Motor neuron (in vitro differentiated cells): ENCODE data around the gene COMMD6. TPM values are rescaled to one million over a fixed set of nuclear protein-coding genes. Genes with fewer than 3 reads are reported as not detected.
A peak's percentile ranks its signal among the peaks of the same experiment; 100 is the strongest.
"Not testable (repeated sequence)": the region's sequence is repeated elsewhere in the genome, so short reads cannot be mapped to it uniquely, and the experiment has no call there.

Experiments
- ATAC-seq, 8 experiments: fragments of 200-7000 bp; cut with Tn5 transposase; replicated peaks in 6 of 8; 2 replicates each; pipeline ENCODE4 v1.8.0; 2021; ENCODE audit warnings: mild to moderate bottlenecking in 8 of 8, moderate library complexity in 8 of 8
- H3K27ac ChIP-seq, 2 donors: fragments of 250-450 bp; sonication (Bioruptor Pico); 2 replicates each; pipeline ENCODE4 v1.9.0; 2021; ENCODE audit warnings: antibody characterized with exemption in 2 of 2, mild to moderate bottlenecking in 2 of 2, moderate library complexity in 1 of 2
- H3K4me1 ChIP-seq, 2 donors: fragments of 250-450 bp; sonication (Bioruptor Pico); replicated peaks in 1 of 2; 2 replicates each; pipeline ENCODE4 v1.6.1; 2021; ENCODE audit warnings: antibody characterized with exemption in 2 of 2, mild to moderate bottlenecking in 2 of 2, moderate library complexity in 1 of 2
- H3K4me3 ChIP-seq, 5 donors: fragments of 250-450 bp; sonication (Bioruptor Pico); 2 replicates each; pipeline ENCODE4 v1.9.0; 2021; ENCODE audit warnings: antibody characterized with exemption in 5 of 5, mild to moderate bottlenecking in 5 of 5, moderate library complexity in 4 of 5
- WGBS, 10 experiments: fragments of 450-650 bp; shearing (Covaris generic); methylation state at CpG; one replicate each; pipeline ENCODE4 v1.0.0; 2022; 5-methylcytosine and 5-hydroxymethylcytosine counted together
- in situ Hi-C, 9 experiments: fragments of 400-800 bp; cut with MboI; loops; one replicate each; pipeline ENCODE4 v1.15.0; 2021; ENCODE audit warnings: low sequenced_read_pairs in 9 of 9, low pct_unique_long_range_greater_than_20kb in 2 of 9; ENCODE audit not compliant: unreplicated experiment in 9 of 9
- total RNA-seq, 8 experiments: library from RNA; unstranded; fragments of 300-600 nt; gene quantifications; 2 replicates each; pipeline versions ENCODE4 v1.2.3 to v1.2.4, GENCODE V29; 2022

The COMMD6 gene
- total RNA-seq, 8 experiments from 2014 or later, result 111 to 621 (median 305) TPM

DNA sequence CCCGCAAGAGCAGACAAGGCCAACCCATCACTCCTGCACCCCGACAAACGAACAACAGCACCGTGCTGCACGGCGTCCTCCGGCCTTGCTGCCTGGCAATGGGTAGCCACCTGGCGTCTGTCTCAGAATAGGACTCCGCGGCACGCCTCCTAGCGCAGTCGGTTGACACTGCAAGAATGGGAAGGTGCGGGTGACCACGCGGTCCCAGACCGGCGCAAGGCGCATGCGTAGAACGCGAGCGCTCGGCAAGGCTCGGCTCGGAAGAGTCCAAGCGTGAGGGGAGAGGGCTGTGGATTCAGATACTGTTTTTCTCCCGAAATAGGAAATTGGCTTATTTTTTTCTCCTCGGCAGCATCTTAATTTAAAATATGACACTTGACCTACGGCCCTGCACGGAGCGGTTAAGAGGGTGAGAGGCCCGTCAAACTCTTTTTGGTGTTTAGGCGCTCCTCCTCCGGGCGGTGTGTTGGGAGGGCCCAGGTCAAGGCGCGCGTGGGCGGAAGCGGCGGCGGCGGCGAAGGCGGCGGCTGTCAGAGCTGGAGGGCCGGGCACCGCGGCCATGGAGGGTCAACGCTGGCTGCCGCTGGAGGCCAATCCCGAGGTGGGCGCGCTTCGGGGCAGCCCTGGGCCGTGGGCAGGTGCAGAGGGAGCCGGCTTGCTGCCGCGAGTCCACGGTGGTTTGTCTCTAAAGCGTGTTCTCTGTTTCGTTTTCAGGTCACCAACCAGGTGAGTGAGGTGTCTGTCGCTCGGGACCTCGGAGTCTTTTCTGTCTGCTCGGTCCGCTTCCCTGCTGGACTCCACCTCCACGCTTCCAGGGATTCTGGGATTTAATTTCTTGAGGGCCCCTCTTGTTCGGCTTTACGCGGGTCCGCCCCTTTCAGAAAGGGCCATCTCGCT lies 11.9 kb upstream of the COMMD6 start, which contains the start of gene UCHL3:
TSS of gene UCHL3 (plus strand) at position 530 of the 897 bp plus-strand sequence. CDS start at position 560, 30 bp downstream.
- peak within 1 kb of the TSS; percentile 93 to 98 for H3K27ac ChIP-seq
- peaks cover 6 to 7% of the 10 kb centered on the region in 2 donors for H3K4me1 ChIP-seq
- in situ Hi-C loops, result no loop called here

GRCh38 chr13:75547917-75548316 lies 10.3 kb upstream of the COMMD6 start:
- Histone ChIP-seq H3K27ac (no peak overlapping the region), H3K4me1 (peaks cover 6 to 7% of the 10 kb centered on the region in 2 donors), H3K4me3 (no peak overlapping the region)
- ATAC-seq, result no peak
- 59 to 100% (median 100%) methylated on average over 1 to 3 of the region's 3 CpGs; no CpG with 5 or more reads in 1 of the 10 experiments for WGBS, 10 experiments
- in situ Hi-C loops, result no loop called here

More for the DNA sequence above, 11.9 kb upstream of the COMMD6 start, which contains the start of gene UCHL3:
- H3K4me3 ChIP-seq, result peak within 1 kb of the TSS; percentile 51 to 90 (median 83)
- peak; percentile 91 to 95 (median 94) for ATAC-seq
- 0 to 2% (median 0%) methylated on average over 2 to 33 of the region's 74 CpGs; no CpG with 5 or more reads in 1 of the 10 experiments for WGBS, 10 experiments

DNA sequence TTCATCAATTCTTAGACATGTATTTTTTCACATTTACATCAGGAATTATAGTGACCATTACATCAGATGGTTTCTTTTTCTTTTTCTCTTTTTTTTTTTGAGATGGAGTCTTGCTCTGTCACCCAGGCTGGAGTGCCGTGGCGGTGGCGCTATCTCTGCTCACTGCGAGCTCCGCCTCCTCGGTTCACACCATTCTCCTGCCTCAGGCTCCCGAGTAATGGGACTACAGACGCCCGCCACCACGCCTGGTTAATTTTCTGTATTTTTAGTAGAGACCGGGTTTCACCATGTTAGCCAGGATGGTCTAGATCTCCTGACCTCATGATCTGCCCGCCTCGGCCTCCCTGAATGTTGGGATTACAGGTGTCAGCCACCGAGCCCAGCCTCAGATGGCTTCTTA lies 7.7 kb upstream of the COMMD6 start:
- H3K4me1 ChIP-seq, ATAC-seq, H3K4me3 ChIP-seq, H3K27ac ChIP-seq, in situ Hi-C loops: not testable (repeated sequence)
- 80 to 100% (median 95%) methylated on average over 1 to 7 of the region's 14 CpGs; no CpG with 5 or more reads in 3 of the 10 experiments for WGBS, 10 experiments

DNA sequence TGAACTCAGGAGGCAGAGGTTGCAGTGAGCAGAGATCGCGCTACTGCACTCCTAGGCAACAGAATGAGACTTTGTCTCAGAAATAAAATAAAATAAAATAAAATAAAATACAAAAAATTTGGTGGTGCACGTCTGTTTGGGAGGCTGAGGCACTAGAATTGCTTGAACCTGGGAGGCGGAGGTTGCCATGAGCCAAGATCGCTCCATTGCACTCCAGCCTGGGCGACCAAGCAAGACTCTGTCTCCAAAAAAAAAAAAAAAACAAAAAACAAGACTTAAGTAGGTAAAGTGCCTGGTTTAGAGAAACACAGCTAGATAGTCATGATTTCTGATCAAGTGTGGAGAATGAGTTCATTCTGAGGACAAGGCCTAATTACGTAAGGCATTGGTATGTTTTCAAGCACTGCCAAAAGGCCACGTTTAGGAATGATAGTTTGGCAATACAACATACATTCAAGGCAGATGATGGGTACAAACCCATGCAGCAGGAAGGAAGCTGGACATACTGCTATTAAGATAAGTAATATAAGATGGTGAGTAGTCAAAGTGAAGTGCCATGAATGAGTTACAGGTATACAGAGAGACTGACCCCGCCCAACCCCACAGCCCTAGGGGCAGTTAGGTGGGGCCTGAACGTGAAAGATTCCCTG lies 7.2 kb upstream of the COMMD6 start:
- Histone ChIP-seq H3K27ac (no peak overlapping the region), H3K4me1 (peaks cover 0 to 6% of the 10 kb centered on the region in 2 donors), H3K4me3 (no peak overlapping the region)
- ATAC-seq, result no peak
- whole genome bisulfite sequencing, 10 experiments, result 50 to 100% (median 90%) methylated on average over 2 to 9 of the region's 10 CpGs; no CpG with 5 or more reads in 1 of the 10 experiments
- in situ Hi-C loops, result no loop called here

- Histone ChIP-seq H3K4me1 (no peaks in the 10 kb centered on the region), H3K4me3 (no peak overlapping the region), H3K27ac (no peak overlapping the region)
- in situ Hi-C loops, result no loop called here
- no peak for ATAC-seq
- 83 to 100% (median 94%) methylated on average over 1 of the region's 1 CpG; no CpG with 5 or more reads in 4 of the 10 experiments for WGBS, 10 experiments
Measured at GRCh38 chr13:75541961-75542360, 4.3 kb upstream of the COMMD6 start.

GRCh38 chr13:75541287-75541686 lies 3.6 kb upstream of the COMMD6 start:
- no peak for ATAC-seq
- Histone ChIP-seq H3K4me3 (no peak overlapping the region), H3K27ac (no peak overlapping the region), H3K4me1 (peaks cover 3 to 5% of the 10 kb centered on the region in 2 donors)
- WGBS, 10 experiments, result 60 to 100% (median 80%) methylated on average over 1 to 4 of the region's 4 CpGs; no CpG with 5 or more reads in 2 of the 10 experiments
- in situ Hi-C loops, result no loop called here

DNA sequence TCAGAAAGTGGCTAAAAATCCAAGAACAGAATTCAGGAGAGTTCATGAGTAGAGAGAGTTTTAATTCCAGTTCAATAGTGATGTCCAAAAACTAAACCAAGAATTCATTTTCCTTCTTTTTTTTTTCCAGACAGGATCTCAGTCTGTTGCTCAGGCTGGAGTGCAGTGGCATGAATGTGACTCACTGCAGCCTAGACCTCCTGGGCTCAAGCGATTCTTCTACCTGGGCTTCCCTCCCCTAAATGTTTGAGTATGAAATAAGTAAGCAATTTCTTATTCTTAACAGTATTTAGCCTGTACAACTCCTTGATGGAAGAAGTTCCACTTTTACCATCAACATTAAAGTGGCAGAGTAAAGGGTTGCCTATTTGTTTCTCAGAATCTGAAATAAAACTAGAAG lies 3.8 kb downstream of the COMMD6 start:
- no peak overlapping the region for H3K4me3 ChIP-seq
- WGBS, 10 experiments, result 88 to 100% (median 100%) methylated on average over 1 of the region's 1 CpG; no CpG with 5 or more reads in 4 of the 10 experiments
- no peak for ATAC-seq
- no peak overlapping the region for H3K27ac ChIP-seq
- in situ Hi-C loops, result no loop called here
- peaks cover 6% of the 10 kb centered on the region in 2 donors for H3K4me1 ChIP-seq

DNA sequence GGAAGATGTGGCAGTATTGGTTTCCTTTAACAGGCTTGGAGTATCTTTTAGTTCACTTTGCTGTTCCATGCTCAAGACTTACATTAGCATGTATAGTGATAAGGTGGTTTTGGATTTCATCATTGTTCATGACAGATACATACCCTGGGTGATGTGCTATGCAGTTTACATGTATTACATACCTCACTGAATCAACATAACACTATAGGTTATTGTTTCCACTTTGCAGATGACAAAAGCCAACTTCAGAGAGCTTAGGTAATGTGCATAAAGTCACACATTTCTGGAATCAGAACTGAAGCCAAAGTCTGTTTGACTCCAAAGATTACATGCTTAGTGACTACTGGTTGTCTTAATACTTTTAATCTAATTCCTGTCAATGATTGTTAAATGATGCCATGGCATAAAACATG lies 7.1 kb downstream of the COMMD6 start:
- H3K27ac ChIP-seq, result no peak overlapping the region
- in situ Hi-C loops, result no loop called here

GRCh38 chr13:75521956-75522355 lies 15.7 kb downstream of the COMMD6 start:
- no peaks in the 10 kb centered on the region for H3K4me1 ChIP-seq
- ATAC-seq, result no peak
- in situ Hi-C loops, result no loop called here
- no peak overlapping the region for H3K4me3 ChIP-seq
- 67 to 96% (median 88%) methylated on average over 1 to 3 of the region's 3 CpGs; no CpG with 5 or more reads in 4 of the 10 experiments for WGBS, 10 experiments
- H3K27ac ChIP-seq, result no peak overlapping the region

More for the DNA sequence above, 7.1 kb downstream of the COMMD6 start:
- peak in 2 of 8 experiments; percentile 19 to 35 for ATAC-seq
- Histone ChIP-seq H3K4me1 (no peaks in the 10 kb centered on the region), H3K4me3 (no peak overlapping the region)

GRCh38 chr13:75518439-75519088 lies 19.1 kb downstream of the COMMD6 start:
- in situ Hi-C loops, result no loop called here
- no peak for ATAC-seq
- 80 to 95% methylated on average over 1 to 4 of the region's 30 CpGs; no CpG with 5 or more reads in 8 of the 10 experiments for WGBS, 10 experiments

GRCh38 chr13:75514080-75514995 lies 23.3 kb downstream of the COMMD6 start:
- Histone ChIP-seq H3K27ac (no peak overlapping the region), H3K4me3 (no peak overlapping the region), H3K4me1 (no peaks in the 10 kb centered on the region)
- in situ Hi-C loops, result no loop called here
- ATAC-seq, result no peak
- 35 to 100% (median 65%) methylated on average over 2 to 3 of the region's 3 CpGs; no CpG with 5 or more reads in 1 of the 10 experiments for WGBS, 10 experiments

More at GRCh38 chr13:75518439-75519088, 19.1 kb downstream of the COMMD6 start:
- Histone ChIP-seq H3K27ac (no peak overlapping the region), H3K4me3 (no peak overlapping the region), H3K4me1 (no peaks in the 10 kb centered on the region)

DNA sequence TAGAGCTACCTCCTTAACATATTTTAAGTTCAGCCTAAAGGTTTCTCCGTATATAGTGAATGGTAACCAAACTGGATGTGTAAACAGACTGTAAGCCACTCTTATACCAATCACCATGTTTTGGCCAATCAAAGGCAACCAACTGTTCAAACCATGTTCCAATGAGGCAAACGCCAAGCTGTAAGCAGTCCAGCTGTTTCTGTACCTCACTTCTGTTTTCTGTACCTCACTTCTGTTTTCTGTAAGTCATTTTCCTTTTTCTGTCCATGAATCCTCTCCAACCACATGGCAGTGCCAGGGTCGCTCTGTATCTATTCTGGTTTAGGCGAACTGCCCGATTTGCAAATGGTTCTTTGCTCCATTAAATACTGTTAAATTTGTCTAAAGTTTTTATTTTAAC lies 24.4 kb downstream of the COMMD6 start:
- no peak overlapping the region for H3K27ac ChIP-seq
- H3K4me3 ChIP-seq, result no peak overlapping the region
- in situ Hi-C loops, result no loop called here
- H3K4me1 ChIP-seq, result no peaks in the 10 kb centered on the region
- 0 to 92% (median 84%) methylated on average over 1 to 5 of the region's 5 CpGs for WGBS, 10 experiments
- ATAC-seq, result no peak
